ENCODE measurements around the gene TRAPPC2L.

DNA sequence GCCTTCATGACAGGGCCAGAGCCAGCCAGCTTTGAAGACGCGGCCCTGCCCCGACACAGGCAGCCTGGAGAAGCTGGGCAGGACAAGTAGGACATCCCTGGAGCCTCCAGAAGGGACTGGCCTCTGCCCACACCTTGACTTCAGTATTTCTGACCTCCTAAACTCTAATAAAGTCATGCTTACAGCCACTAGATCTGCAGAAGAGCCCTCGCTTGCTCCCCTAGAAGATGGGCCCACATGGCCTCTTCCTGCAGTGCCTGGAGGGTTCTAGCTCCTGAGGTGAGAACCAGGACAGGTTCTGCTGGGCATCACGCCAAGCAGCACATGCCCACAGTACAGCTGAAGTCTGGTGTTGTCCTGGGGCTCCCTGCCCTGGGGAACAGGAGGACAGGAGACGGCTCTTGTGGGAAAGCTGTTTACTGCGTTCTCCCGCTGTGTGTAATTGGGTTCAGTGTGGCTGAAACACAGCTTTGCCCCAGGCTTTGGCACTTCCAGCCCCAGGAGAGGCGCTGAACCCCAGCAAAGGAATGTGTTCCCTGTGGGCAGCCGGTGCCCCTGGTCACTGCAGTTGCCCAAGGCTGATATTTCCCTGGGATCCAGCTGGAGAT, 47.8 kb upstream of the TRAPPC2L start:
- no peak for TF ChIP-seq ATF1 (CRISPR knock-in tag; IDR thresholded peaks at IDR 0.05)
- TF ChIP-seq FOXK1 (CRISPR knock-in tag; IDR thresholded peaks at IDR 0.05): no peak
- TF ChIP-seq, protein P1, sequence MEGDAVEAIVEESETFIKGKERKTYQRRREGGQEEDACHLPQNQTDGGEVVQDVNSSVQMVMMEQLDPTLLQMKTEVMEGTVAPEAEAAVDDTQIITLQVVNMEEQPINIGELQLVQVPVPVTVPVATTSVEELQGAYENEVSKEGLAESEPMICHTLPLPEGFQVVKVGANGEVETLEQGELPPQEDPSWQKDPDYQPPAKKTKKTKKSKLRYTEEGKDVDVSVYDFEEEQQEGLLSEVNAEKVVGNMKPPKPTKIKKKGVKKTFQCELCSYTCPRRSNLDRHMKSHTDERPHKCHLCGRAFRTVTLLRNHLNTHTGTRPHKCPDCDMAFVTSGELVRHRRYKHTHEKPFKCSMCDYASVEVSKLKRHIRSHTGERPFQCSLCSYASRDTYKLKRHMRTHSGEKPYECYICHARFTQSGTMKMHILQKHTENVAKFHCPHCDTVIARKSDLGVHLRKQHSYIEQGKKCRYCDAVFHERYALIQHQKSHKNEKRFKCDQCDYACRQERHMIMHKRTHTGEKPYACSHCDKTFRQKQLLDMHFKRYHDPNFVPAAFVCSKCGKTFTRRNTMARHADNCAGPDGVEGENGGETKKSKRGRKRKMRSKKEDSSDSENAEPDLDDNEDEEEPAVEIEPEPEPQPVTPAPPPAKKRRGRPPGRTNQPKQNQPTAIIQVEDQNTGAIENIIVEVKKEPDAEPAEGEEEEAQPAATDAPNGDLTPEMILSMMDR (IDR thresholded peaks at IDR 0.05): no peak

Measured in WTC11 (cell line).